SK-N-SH treated with all-trans-retinoic acid at 6 μM for 48 hours (cell line): ENCODE data around the gene NUFIP1.

ENCODE experiments used
- ATAC-seq: fragments of 200-7000 bp; cut with Tn5 transposase; 3 replicates; pipeline ENCODE4 v1.9.1; 2020; ENCODE audit warnings: mild to moderate bottlenecking, moderate library complexity
- ARNTL ChIP-seq: fragments of 450-650 bp; formaldehyde crosslinking; IDR thresholded peaks from 2 replicates; pipeline ENCODE4 v1.5.0; 2020; ENCODE audit warnings: low read depth, mild to moderate bottlenecking, moderate library complexity, borderline replicate concordance
- BACH2 ChIP-seq: fragments of 250-450 bp; sonication (Bioruptor Pico); IDR thresholded peaks from 2 replicates; pipeline ENCODE4 v1.9.0; 2021; ENCODE audit warnings: mild to moderate bottlenecking, borderline replicate concordance
- CREB5 ChIP-seq: fragments of 250-450 bp; sonication (Bioruptor Pico); IDR thresholded peaks from 2 replicates; pipeline ENCODE4 v1.5.1; 2020; ENCODE audit warnings: low read depth, mild to moderate bottlenecking, moderate library complexity
- CSDC2 ChIP-seq: fragments of 250-450 bp; sonication (Bioruptor Pico); IDR thresholded peaks from 2 replicates; pipeline ENCODE4 v1.5.0; 2020; ENCODE audit warnings: mild to moderate bottlenecking, moderate library complexity
- CSRNP3 ChIP-seq: fragments of 250-450 bp; sonication (Bioruptor Pico); IDR thresholded peaks from 2 replicates; pipeline ENCODE4 v1.5.1; 2021; ENCODE audit warnings: mild to moderate bottlenecking, moderate library complexity
- ESRRG ChIP-seq: fragments of 250-450 bp; sonication (Bioruptor Pico); IDR thresholded peaks from 2 replicates; pipeline ENCODE4 v1.6.1; 2021; ENCODE audit warnings: mild to moderate bottlenecking
- GLIS3 ChIP-seq: fragments of 250-450 bp; sonication (Bioruptor Pico); IDR thresholded peaks from 2 replicates; pipeline ENCODE4 v1.5.0; 2020; ENCODE audit warnings: mild to moderate bottlenecking, moderate library complexity
- ISL1 ChIP-seq: fragments of 250-450 bp; sonication (Bioruptor Pico); IDR thresholded peaks from 2 replicates; pipeline ENCODE4 v2.1.2; 2022; ENCODE audit warnings: mild to moderate bottlenecking, moderate library complexity
- POU6F1 ChIP-seq: fragments of 250-450 bp; sonication (Bioruptor Pico); IDR thresholded peaks from 2 replicates; pipeline ENCODE4 v1.8.0; 2021; ENCODE audit warnings: low read depth, mild to moderate bottlenecking, moderate library complexity, borderline replicate concordance
- PPARA ChIP-seq: fragments of 250-450 bp; sonication (Bioruptor Pico); IDR thresholded peaks from 2 replicates; pipeline ENCODE4 v1.5.0; 2020; ENCODE audit warnings: mild to moderate bottlenecking, borderline replicate concordance
- RARB ChIP-seq: fragments of 250-450 bp; sonication (Bioruptor Pico); IDR thresholded peaks from 2 replicates; pipeline ENCODE4 v1.8.0; 2021; ENCODE audit warnings: mild to moderate bottlenecking, moderate library complexity
- SNAI2 ChIP-seq: fragments of 250-450 bp; sonication (Bioruptor Pico); IDR thresholded peaks from 2 replicates; pipeline ENCODE4 v1.5.0; 2020; ENCODE audit warnings: mild to moderate bottlenecking, moderate library complexity
- TCF4 ChIP-seq: fragments of 250-450 bp; sonication (Bioruptor Pico); IDR thresholded peaks from 2 replicates; pipeline ENCODE4 v1.8.0; 2021; ENCODE audit warnings: mild to moderate bottlenecking, moderate library complexity, borderline replicate concordance
- TOX ChIP-seq: fragments of 250-450 bp; sonication (Bioruptor Pico); IDR thresholded peaks from 2 replicates; pipeline ENCODE4 v1.8.0; 2021; ENCODE audit warnings: mild to moderate bottlenecking, moderate library complexity, borderline replicate concordance
- ZC3H10 ChIP-seq: fragments of 250-450 bp; sonication (Bioruptor Pico); IDR thresholded peaks from 2 replicates; pipeline ENCODE4 v1.5.1; 2021; ENCODE audit warnings: mild to moderate bottlenecking, moderate library complexity
- ZFP3 ChIP-seq: fragments of 250-450 bp; sonication (Bioruptor Pico); IDR thresholded peaks from 2 replicates; pipeline ENCODE4 v1.5.0; 2020; ENCODE audit warnings: mild to moderate bottlenecking, moderate library complexity
- ZFP30 ChIP-seq: fragments of 450-650 bp; formaldehyde crosslinking; IDR thresholded peaks from 2 replicates; pipeline ENCODE4 v1.5.0; 2022; ENCODE audit warnings: mild to moderate bottlenecking, moderate library complexity
- ZNF565 ChIP-seq: fragments of 450-650 bp; formaldehyde crosslinking; conservative IDR thresholded peaks from 2 replicates; pipeline ENCODE4 v1.5.0; 2020; ENCODE audit warnings: low read depth, mild to moderate bottlenecking, moderate library complexity
- ZNF70 ChIP-seq: fragments of 450-650 bp; formaldehyde crosslinking; IDR thresholded peaks from 2 replicates; pipeline ENCODE4 v1.5.0; 2020; ENCODE audit warnings: mild to moderate bottlenecking, moderate library complexity
- ZNF8 ChIP-seq: fragments of 450-650 bp; formaldehyde crosslinking; IDR thresholded peaks from 2 replicates; pipeline ENCODE4 v1.5.0; 2020; ENCODE audit warnings: mild to moderate bottlenecking, moderate library complexity
- TF ChIP-seq, protein P1 (sequence below): fragments of 250-450 bp; sonication (Bioruptor Pico); IDR thresholded peaks from 2 replicates; pipeline ENCODE4 v1.5.0; 2020; ENCODE audit warnings: mild to moderate bottlenecking, moderate library complexity
- TF ChIP-seq, protein P2 (sequence below): fragments of 250-450 bp; sonication (Bioruptor Pico); IDR thresholded peaks from 2 replicates; pipeline ENCODE4 v1.8.0; 2020; ENCODE audit warnings: mild to moderate bottlenecking, moderate library complexity, borderline replicate concordance

NUFIP1 gene

GRCh38 chr13:44918326-44919103 is 70.8 kb downstream of the NUFIP1 start:
- ATAC-seq = peak; percentile 93
- TF ChIP-seq ISL1 (CRISPR knock-in tag) = no peak
- no peak for TF ChIP-seq ESRRG (CRISPR knock-in tag)
- TF ChIP-seq RARB (CRISPR knock-in tag) = no peak
- TF ChIP-seq ZFP30 (CRISPR knock-in tag) = no peak
- TF ChIP-seq CSDC2 (CRISPR knock-in tag) = 0 out of 2 replicates have a peak, but pooled peaks have one; percentile 55
- TF ChIP-seq CSRNP3 = no peak
- TF ChIP-seq ZNF70 (CRISPR knock-in tag) = no peak
- peak; percentile 33; the same call in 1 of the 2 replicates for TF ChIP-seq TCF4
- TF ChIP-seq ZFP3 = 0 out of 2 replicates have a peak, but pooled peaks have one; percentile 69
- no peak for TF ChIP-seq ZNF8 (CRISPR knock-in tag)
- TF ChIP-seq PPARA (CRISPR knock-in tag) = no peak
- no peak for TF ChIP-seq CREB5 (CRISPR knock-in tag)
- TF ChIP-seq, protein P1, sequence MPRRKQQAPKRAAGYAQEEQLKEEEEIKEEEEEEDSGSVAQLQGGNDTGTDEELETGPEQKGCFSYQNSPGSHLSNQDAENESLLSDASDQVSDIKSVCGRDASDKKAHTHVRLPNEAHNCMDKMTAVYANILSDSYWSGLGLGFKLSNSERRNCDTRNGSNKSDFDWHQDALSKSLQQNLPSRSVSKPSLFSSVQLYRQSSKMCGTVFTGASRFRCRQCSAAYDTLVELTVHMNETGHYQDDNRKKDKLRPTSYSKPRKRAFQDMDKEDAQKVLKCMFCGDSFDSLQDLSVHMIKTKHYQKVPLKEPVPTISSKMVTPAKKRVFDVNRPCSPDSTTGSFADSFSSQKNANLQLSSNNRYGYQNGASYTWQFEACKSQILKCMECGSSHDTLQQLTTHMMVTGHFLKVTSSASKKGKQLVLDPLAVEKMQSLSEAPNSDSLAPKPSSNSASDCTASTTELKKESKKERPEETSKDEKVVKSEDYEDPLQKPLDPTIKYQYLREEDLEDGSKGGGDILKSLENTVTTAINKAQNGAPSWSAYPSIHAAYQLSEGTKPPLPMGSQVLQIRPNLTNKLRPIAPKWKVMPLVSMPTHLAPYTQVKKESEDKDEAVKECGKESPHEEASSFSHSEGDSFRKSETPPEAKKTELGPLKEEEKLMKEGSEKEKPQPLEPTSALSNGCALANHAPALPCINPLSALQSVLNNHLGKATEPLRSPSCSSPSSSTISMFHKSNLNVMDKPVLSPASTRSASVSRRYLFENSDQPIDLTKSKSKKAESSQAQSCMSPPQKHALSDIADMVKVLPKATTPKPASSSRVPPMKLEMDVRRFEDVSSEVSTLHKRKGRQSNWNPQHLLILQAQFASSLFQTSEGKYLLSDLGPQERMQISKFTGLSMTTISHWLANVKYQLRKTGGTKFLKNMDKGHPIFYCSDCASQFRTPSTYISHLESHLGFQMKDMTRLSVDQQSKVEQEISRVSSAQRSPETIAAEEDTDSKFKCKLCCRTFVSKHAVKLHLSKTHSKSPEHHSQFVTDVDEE = peak; percentile 47; the same call in 1 of the 2 replicates
- no peak for TF ChIP-seq ARNTL (CRISPR knock-in tag)
- TF ChIP-seq ZNF565 (CRISPR knock-in tag) = no peak
- TF ChIP-seq ZC3H10 (CRISPR knock-in tag) = no peak
- peak; percentile 65; the same call in 1 of the 2 replicates for TF ChIP-seq GLIS3 (CRISPR knock-in tag)
- TF ChIP-seq TOX (CRISPR knock-in tag) = no peak

DNA sequence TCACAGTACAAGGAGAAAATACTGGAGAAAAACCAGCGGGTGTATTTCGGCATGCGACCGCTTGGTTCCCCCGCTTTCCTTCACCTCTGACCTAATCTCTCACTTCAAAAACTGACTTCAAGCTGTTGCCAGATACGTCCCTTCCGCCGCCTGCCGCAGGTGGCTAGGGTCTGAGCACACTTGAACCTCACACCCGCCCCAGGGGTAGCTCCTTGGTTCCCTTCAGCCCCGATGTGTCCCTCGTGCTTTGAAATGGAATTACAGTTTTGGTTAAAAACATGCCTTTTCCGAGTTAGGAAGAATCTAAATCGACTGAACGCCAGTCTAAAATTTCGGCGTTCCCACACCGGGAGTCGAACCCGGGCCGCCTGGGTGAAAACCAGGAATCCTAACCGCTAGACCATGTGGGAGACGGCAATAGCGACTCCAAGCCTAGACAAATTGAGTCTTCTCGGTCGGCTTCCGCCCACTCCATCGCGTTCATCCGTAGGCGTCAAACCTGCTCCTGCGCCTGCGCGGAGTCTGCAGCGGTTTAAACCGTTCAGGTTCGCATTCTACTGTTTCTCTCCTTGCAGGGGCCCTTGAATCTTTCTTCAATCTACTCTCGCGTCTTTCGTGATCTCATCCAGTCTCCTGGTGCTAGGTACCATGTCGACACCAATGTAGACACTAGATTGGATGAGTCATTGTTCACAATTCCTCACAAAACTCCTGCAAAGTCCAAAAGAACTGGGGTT is 71.5 kb downstream of the NUFIP1 start:
- ATAC-seq = peak; percentile 87
- TF ChIP-seq SNAI2 (CRISPR knock-in tag) (peak; percentile 76; the same call in 1 of the 2 replicates), CREB5 (CRISPR knock-in tag) (no peak), ZNF8 (CRISPR knock-in tag) (0 out of 2 replicates have a peak, but pooled peaks have one; percentile 11), ISL1 (CRISPR knock-in tag) (no peak), PPARA (CRISPR knock-in tag) (no peak), ZNF70 (CRISPR knock-in tag) (no peak), BACH2 (CRISPR knock-in tag) (no peak), POU6F1 (no peak; the same call in 1 of the 2 replicates), RARB (CRISPR knock-in tag) (no peak), ZC3H10 (CRISPR knock-in tag) (no peak), ZNF565 (CRISPR knock-in tag) (no peak)
- TF ChIP-seq, protein P1 = no peak
- TF ChIP-seq, protein P2, sequence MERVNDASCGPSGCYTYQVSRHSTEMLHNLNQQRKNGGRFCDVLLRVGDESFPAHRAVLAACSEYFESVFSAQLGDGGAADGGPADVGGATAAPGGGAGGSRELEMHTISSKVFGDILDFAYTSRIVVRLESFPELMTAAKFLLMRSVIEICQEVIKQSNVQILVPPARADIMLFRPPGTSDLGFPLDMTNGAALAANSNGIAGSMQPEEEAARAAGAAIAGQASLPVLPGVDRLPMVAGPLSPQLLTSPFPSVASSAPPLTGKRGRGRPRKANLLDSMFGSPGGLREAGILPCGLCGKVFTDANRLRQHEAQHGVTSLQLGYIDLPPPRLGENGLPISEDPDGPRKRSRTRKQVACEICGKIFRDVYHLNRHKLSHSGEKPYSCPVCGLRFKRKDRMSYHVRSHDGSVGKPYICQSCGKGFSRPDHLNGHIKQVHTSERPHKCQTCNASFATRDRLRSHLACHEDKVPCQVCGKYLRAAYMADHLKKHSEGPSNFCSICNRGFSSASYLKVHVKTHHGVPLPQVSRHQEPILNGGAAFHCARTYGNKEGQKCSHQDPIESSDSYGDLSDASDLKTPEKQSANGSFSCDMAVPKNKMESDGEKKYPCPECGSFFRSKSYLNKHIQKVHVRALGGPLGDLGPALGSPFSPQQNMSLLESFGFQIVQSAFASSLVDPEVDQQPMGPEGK (CRISPR knock-in tag) = peak; percentile 80
